B cell (primary cell): Measurements from ENCODE around the gene PACSIN2.

Experiments used
- CTCF ChIP-seq: fragments of 200-600 bp; IDR thresholded peaks from one replicate; pipeline ENCODE4 v1.8.0; 2022; ENCODE audit warnings: antibody characterized with exemption, mild to moderate bottlenecking
- EZH2 ChIP-seq: IDR thresholded peaks from 2 replicates; pipeline ENCODE4 v1.6.1; 2012; ENCODE audit warnings: borderline replicate concordance, low read depth, mild to moderate bottlenecking, moderate library complexity, low read length; ENCODE audit not compliant: insufficient read depth, poor library complexity, severe bottlenecking

GRCh38 chr22:42891696-42892095 is 123.3 kb downstream of the PACSIN2 start:
- no peak for TF ChIP-seq CTCF
- no peak for TF ChIP-seq EZH2
